Measurements from ENCODE around the gene SEZ6L. TPM values are rescaled to one million over a fixed set of nuclear protein-coding genes. Genes with fewer than 3 reads are reported as not detected.

Gene SEZ6L
- total and polyA plus RNA-seq, 7 donors: 0.49 to 2.1 (median 0.83) TPM; not detected in 2

DNA sequence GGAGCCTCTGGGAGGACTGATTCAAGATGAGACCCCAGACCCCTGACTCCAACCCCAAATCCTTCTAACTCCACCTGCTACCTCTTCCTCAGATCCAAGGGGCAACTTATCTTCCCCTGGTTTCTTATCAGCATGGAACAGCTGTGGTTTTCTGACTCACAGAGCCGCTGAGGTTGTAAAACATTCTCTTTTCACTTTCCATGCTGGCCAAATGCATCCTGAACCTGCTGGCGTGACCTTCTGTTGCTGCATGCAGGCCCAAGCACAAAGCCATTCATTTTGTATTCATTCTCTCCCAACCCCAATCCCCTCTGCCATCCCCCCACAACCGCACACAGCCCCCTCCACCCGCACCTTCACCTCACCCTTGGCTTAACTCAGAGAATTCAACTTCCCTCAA, 70.3 kb downstream of the SEZ6L start:
- Histone ChIP-seq H3K4me3 (no peak overlapping the region), H3K27me3 (peaks cover 0 to 16% (median 0%) of the 10 kb centered on the region in 3 donors), H3K9me3 (no peaks in the 10 kb centered on the region), H3K27ac (no peak overlapping the region), H3K4me1 (no peaks in the 10 kb centered on the region), H3K36me3 (no peaks in the 10 kb centered on the region)
- 37 to 47% methylated on average over 4 of the region's 4 CpGs for WGBS, 2 donors
- TF ChIP-seq, protein P1, sequence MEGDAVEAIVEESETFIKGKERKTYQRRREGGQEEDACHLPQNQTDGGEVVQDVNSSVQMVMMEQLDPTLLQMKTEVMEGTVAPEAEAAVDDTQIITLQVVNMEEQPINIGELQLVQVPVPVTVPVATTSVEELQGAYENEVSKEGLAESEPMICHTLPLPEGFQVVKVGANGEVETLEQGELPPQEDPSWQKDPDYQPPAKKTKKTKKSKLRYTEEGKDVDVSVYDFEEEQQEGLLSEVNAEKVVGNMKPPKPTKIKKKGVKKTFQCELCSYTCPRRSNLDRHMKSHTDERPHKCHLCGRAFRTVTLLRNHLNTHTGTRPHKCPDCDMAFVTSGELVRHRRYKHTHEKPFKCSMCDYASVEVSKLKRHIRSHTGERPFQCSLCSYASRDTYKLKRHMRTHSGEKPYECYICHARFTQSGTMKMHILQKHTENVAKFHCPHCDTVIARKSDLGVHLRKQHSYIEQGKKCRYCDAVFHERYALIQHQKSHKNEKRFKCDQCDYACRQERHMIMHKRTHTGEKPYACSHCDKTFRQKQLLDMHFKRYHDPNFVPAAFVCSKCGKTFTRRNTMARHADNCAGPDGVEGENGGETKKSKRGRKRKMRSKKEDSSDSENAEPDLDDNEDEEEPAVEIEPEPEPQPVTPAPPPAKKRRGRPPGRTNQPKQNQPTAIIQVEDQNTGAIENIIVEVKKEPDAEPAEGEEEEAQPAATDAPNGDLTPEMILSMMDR (IDR thresholded peaks at IDR 0.05): no peak
- TF ChIP-seq EP300 (IDR thresholded peaks at IDR 0.05) (no peak), POLR2A (IDR thresholded peaks at IDR 0.05) (no peak), POLR2AphosphoS5 (IDR thresholded peaks at IDR 0.05) (no peak)
- no peak for DNase-seq
- intact Hi-C loops (cut with DNase I): no loop called here

DNA sequence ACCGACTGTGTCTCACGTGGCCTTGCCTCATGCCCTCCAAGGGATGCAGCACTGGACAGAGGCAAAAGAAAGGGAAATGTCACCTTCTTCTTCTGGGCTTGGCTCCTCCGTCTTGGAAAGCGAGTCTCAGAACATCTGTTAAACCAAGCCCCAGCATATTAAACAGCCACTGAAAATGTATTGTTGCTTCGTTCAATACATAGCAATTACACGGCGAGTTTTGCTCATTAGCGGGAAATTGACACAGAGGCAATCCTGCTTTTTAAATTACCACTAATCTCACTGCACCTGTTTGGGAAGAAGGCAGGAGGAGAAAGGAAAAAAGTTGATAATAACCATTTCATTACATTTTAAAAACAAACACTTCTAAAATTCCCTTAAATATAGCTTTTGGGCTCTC, 72.1 kb downstream of the SEZ6L start:
- H3K9me3 ChIP-seq: no peaks in the 10 kb centered on the region
- H3K27me3 ChIP-seq: peaks cover 0 to 26% (median 0%) of the 10 kb centered on the region in 3 donors
- WGBS, 2 donors: 81 to 88% methylated on average over 8 of the region's 8 CpGs
- H3K4me1 ChIP-seq: no peaks in the 10 kb centered on the region
- no peaks in the 10 kb centered on the region for H3K36me3 ChIP-seq
- no peak overlapping the region for H3K4me3 ChIP-seq
- TF ChIP-seq EP300 (IDR thresholded peaks at IDR 0.05) (no peak), POLR2AphosphoS5 (IDR thresholded peaks at IDR 0.05) (no peak), POLR2A (IDR thresholded peaks at IDR 0.05) (no peak)
- intact Hi-C loops (cut with DNase I): no loop called here
- no peak for DNase-seq
- H3K27ac ChIP-seq: no peak overlapping the region

DNA sequence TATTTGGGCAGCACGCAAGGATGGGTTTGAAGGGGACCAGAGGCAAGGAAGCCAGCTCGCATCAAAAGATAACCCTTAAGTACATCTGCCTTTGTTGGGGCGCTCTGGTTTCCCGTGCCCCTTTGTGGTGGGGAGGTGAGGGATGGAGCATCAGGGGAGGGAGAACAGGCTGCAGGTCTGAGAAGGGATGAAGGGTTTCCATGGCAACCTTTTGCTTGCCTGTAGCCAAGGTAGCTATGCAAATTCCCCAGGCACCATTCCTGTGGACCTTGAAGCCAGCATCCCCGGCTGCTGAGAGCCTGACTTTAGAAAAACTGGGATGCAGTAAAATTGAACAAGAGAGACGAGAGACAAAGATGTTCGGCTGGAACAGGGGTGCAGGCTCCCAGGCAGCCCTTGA, 75.7 kb downstream of the SEZ6L start:
- DNase-seq: no peak
- Histone ChIP-seq H3K27me3 (peaks cover 0 to 16% (median 0%) of the 10 kb centered on the region in 3 donors), H3K9me3 (no peaks in the 10 kb centered on the region), H3K4me1 (no peaks in the 10 kb centered on the region), H3K27ac (no peak overlapping the region), H3K36me3 (no peaks in the 10 kb centered on the region), H3K4me3 (no peak overlapping the region)
- TF ChIP-seq POLR2A (IDR thresholded peaks at IDR 0.05) (no peak), EP300 (IDR thresholded peaks at IDR 0.05) (no peak), POLR2AphosphoS5 (IDR thresholded peaks at IDR 0.05) (no peak)
- TF ChIP-seq, protein P1 (IDR thresholded peaks at IDR 0.05): no peak
- WGBS, 2 donors: 58 to 71% methylated on average over 7 of the region's 7 CpGs
- intact Hi-C loops (cut with DNase I): no loop called here

DNA sequence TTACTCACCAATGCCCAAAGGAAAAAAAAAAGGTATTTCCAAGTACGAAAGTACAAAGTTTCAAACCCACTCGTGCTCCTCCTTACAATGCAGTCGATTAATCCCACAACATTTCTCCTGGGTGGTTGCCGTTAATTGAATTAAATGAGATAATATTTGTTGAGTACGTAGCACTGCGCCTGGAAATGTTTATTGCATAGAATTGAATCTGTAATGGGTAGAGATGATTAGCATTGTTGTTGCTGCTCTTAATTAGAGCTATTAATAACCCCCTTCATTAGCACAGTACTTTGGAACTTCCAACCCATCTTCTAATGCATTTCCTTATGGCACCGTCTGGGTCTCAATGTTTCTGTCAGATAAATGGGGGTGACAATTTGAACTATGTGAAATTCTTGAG, 77.3 kb downstream of the SEZ6L start:
- H3K4me3 ChIP-seq: no peak overlapping the region
- intact Hi-C loops (cut with DNase I): no loop called here
- H3K27me3 ChIP-seq: peaks cover 0 to 18% (median 0%) of the 10 kb centered on the region in 3 donors

DNA sequence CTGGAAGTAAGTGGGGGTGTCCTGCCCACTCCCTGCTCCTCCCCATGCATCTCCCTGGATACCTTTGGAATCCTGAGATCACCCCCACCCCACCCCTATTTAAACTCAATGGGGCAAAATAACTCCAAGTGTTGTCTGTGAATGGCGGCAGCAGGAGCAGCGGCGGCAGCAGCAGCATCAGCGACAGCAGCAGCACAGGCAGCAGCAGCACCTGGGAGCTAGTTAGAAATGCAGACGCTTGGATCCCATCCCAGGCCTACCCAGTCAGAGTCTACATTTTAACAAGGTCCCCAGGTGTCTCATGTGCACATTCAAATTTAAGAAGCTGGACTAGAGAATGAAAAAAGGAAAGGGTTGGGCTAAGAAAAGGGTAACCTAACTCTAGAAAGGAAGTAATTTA, 82.6 kb downstream of the SEZ6L start:
- Histone ChIP-seq H3K27ac (no peak overlapping the region), H3K4me3 (no peak overlapping the region), H3K4me1 (no peaks in the 10 kb centered on the region), H3K9me3 (peaks cover 0 to 5% (median 0%) of the 10 kb centered on the region in 4 donors), H3K36me3 (no peaks in the 10 kb centered on the region), H3K27me3 (peaks cover 0 to 12% (median 0%) of the 10 kb centered on the region in 3 donors)
- intact Hi-C loops (cut with DNase I): no loop called here
- WGBS, 2 donors: 82 to 86% methylated on average over 5 of the region's 5 CpGs
- TF ChIP-seq POLR2A (IDR thresholded peaks at IDR 0.05) (no peak), EP300 (IDR thresholded peaks at IDR 0.05) (no peak), POLR2AphosphoS5 (IDR thresholded peaks at IDR 0.05) (no peak)
- TF ChIP-seq, protein P1 (IDR thresholded peaks at IDR 0.05): no peak
- DNase-seq: no peak

More for the DNA sequence above, 77.3 kb downstream of the SEZ6L start:
- DNase-seq: no peak
- H3K27ac ChIP-seq: no peak overlapping the region
- TF ChIP-seq, protein P1 (IDR thresholded peaks at IDR 0.05): no peak
- TF ChIP-seq POLR2AphosphoS5 (IDR thresholded peaks at IDR 0.05) (no peak), EP300 (IDR thresholded peaks at IDR 0.05) (no peak), POLR2A (IDR thresholded peaks at IDR 0.05) (no peak)
- WGBS, 2 donors: 84% methylated on average over 7 of the region's 7 CpGs
- H3K4me1 ChIP-seq: no peaks in the 10 kb centered on the region
- H3K36me3 ChIP-seq: no peaks in the 10 kb centered on the region
- peaks cover 0 to 5% (median 0%) of the 10 kb centered on the region in 4 donors for H3K9me3 ChIP-seq
